HEK293 (cell line): ENCODE measurements around the gene KPNA2.

Experiments
- KLF10 ChIP-seq: fragments of 450-650 bp; IDR thresholded peaks from 2 replicates; pipeline ENCODE4 v1.5.1; 2018; ENCODE audit warnings: missing biosample characterization, mild to moderate bottlenecking, missing genetic modification characterization
- OSR2 ChIP-seq: fragments of 450-650 bp; formaldehyde crosslinking; IDR thresholded peaks from 2 replicates; pipeline ENCODE4 v1.5.1; 2016; ENCODE audit warnings: missing biosample characterization, missing genetic modification characterization
- SCRT2 ChIP-seq: fragments of 450-650 bp; formaldehyde crosslinking; IDR thresholded peaks from 2 replicates; pipeline ENCODE4 v1.5.1; 2016; ENCODE audit warnings: missing biosample characterization, missing genetic modification characterization
- ZBTB17 ChIP-seq: fragments of 450-650 bp; formaldehyde crosslinking; IDR thresholded peaks from 2 replicates; pipeline ENCODE4 v1.5.1; 2016; ENCODE audit warnings: missing biosample characterization, missing genetic modification characterization
- ZBTB20 ChIP-seq: fragments of 450-650 bp; formaldehyde crosslinking; IDR thresholded peaks from 2 replicates; pipeline ENCODE4 v1.5.1; 2016; ENCODE audit warnings: missing biosample characterization, missing genetic modification characterization
- ZBTB21 ChIP-seq: fragments of 450-650 bp; formaldehyde crosslinking; IDR thresholded peaks from 2 replicates; pipeline ENCODE4 v1.5.1; 2017; ENCODE audit warnings: missing biosample characterization, missing genetic modification characterization
- ZEB2 ChIP-seq: fragments of 450-650 bp; formaldehyde crosslinking; IDR thresholded peaks from 2 replicates; pipeline ENCODE4 v1.5.1; 2016; ENCODE audit warnings: missing biosample characterization, missing genetic modification characterization
- ZNF335 ChIP-seq: fragments of 450-650 bp; formaldehyde crosslinking; conservative IDR thresholded peaks from 2 replicates; pipeline ENCODE4 v1.5.1; 2016; ENCODE audit warnings: missing biosample characterization, missing genetic modification characterization
- ZNF366 ChIP-seq: fragments of 450-650 bp; formaldehyde crosslinking; conservative IDR thresholded peaks from 2 replicates; pipeline ENCODE4 v1.5.1; 2016; ENCODE audit warnings: missing biosample characterization, missing genetic modification characterization
- ZNF521 ChIP-seq: fragments of 450-650 bp; formaldehyde crosslinking; IDR thresholded peaks from 2 replicates; pipeline ENCODE4 v1.5.1; 2017; ENCODE audit warnings: missing biosample characterization, mild to moderate bottlenecking, missing genetic modification characterization
- ZNF561 ChIP-seq: fragments of 450-650 bp; IDR thresholded peaks from 2 replicates; pipeline ENCODE4 v1.5.1; 2018; ENCODE audit warnings: missing biosample characterization, missing genetic modification characterization, borderline replicate concordance
- ZNF600 ChIP-seq: fragments of 450-650 bp; formaldehyde crosslinking; IDR thresholded peaks from 2 replicates; pipeline ENCODE4 v1.5.1; 2016; ENCODE audit warnings: missing biosample characterization, missing genetic modification characterization
- ZNF623 ChIP-seq: fragments of 450-650 bp; formaldehyde crosslinking; IDR thresholded peaks from 2 replicates; pipeline ENCODE4 v1.5.1; 2016; ENCODE audit warnings: missing biosample characterization, missing genetic modification characterization
- ZNF747 ChIP-seq: fragments of 450-650 bp; formaldehyde crosslinking; IDR thresholded peaks from 2 replicates; pipeline ENCODE4 v1.5.1; 2016; ENCODE audit warnings: missing biosample characterization, missing genetic modification characterization
- ZNF843 ChIP-seq: fragments of 450-650 bp; formaldehyde crosslinking; IDR thresholded peaks from 2 replicates; pipeline ENCODE4 v1.5.1; 2016; ENCODE audit warnings: missing biosample characterization, missing genetic modification characterization
- TF ChIP-seq, protein P1 (sequence below): fragments of 450-650 bp; formaldehyde crosslinking; IDR thresholded peaks from 2 replicates; pipeline ENCODE4 v1.5.1; 2016; ENCODE audit warnings: missing biosample characterization, missing genetic modification characterization, borderline replicate concordance
- TF ChIP-seq, protein P2 (sequence below): fragments of 450-650 bp; formaldehyde crosslinking; IDR thresholded peaks from 2 replicates; pipeline ENCODE4 v1.5.1; 2016; ENCODE audit warnings: missing biosample characterization, missing genetic modification characterization
- TF ChIP-seq, protein P3 (sequence below): fragments of 450-650 bp; formaldehyde crosslinking; IDR thresholded peaks from 2 replicates; pipeline ENCODE4 v1.5.1; 2016; ENCODE audit warnings: missing biosample characterization, missing genetic modification characterization
- TF ChIP-seq, protein P4 (sequence below): fragments of 450-650 bp; formaldehyde crosslinking; IDR thresholded peaks from 2 replicates; pipeline ENCODE4 v1.5.1; 2017; ENCODE audit warnings: missing biosample characterization, missing genetic modification characterization
- TF ChIP-seq, protein P5 (sequence below): fragments of 450-650 bp; formaldehyde crosslinking; IDR thresholded peaks from 2 replicates; pipeline ENCODE4 v1.5.1; 2016; ENCODE audit warnings: missing biosample characterization, missing genetic modification characterization
- TF ChIP-seq, protein P6 (sequence below): fragments of 450-650 bp; formaldehyde crosslinking; IDR thresholded peaks from 2 replicates; pipeline ENCODE4 v1.5.1; 2016; ENCODE audit warnings: missing biosample characterization, missing genetic modification characterization
- TF ChIP-seq, protein P7 (sequence below): fragments of 450-650 bp; formaldehyde crosslinking; IDR thresholded peaks from 2 replicates; pipeline ENCODE4 v1.5.1; 2016; ENCODE audit warnings: missing biosample characterization, missing genetic modification characterization

Gene KPNA2

DNA sequence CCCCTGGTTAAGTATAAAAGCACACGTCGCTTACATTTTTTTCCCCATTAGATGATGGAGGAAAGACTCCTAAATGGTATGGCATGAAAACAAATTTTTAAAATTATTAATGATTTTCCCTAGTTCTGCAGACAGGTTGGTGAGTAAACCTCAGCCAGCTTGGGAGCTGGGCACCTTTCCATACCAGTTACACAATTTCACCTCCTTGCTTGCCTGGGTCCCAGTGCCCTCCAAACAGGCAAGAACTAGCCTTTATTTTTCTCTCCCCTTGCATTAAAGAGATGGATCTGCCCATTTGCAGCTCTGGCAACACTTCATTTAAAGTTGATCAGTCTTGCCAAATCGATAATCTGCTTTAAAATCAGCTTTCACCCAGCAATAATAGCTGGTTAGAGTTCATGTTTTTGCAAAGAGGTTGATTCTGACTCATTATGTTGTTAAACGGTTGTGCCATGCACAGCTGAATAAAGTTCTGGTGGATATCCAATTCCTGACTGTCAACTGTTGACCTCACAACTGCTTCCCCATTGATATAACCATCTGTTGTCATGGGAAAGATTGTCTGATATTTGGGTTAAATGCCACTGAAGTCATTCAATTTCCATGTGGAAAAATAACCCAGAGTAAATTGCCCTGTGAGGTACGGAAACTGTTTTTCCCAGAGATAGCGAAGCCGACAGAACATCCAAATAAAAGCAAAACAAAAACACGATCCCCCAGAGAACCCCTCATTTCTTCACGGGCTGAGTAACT lies 40.5 kb upstream of the KPNA2 start (continued):
- TF ChIP-seq, protein P1, sequence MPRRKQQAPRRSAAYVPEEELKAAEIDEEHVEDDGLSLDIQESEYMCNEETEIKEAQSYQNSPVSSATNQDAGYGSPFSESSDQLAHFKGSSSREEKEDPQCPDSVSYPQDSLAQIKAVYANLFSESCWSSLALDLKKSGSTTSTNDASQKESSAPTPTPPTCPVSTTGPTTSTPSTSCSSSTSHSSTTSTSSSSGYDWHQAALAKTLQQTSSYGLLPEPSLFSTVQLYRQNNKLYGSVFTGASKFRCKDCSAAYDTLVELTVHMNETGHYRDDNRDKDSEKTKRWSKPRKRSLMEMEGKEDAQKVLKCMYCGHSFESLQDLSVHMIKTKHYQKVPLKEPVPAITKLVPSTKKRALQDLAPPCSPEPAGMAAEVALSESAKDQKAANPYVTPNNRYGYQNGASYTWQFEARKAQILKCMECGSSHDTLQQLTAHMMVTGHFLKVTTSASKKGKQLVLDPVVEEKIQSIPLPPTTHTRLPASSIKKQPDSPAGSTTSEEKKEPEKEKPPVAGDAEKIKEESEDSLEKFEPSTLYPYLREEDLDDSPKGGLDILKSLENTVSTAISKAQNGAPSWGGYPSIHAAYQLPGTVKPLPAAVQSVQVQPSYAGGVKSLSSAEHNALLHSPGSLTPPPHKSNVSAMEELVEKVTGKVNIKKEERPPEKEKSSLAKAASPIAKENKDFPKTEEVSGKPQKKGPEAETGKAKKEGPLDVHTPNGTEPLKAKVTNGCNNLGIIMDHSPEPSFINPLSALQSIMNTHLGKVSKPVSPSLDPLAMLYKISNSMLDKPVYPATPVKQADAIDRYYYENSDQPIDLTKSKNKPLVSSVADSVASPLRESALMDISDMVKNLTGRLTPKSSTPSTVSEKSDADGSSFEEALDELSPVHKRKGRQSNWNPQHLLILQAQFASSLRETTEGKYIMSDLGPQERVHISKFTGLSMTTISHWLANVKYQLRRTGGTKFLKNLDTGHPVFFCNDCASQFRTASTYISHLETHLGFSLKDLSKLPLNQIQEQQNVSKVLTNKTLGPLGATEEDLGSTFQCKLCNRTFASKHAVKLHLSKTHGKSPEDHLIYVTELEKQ (tag by site-specific recombination): peak; percentile 68; the same call in 1 of the 2 replicates
- TF ChIP-seq ZNF843 (0 out of 2 replicates have a peak, but pooled peaks have one; percentile 23), ZNF366 (tag by site-specific recombination) (peak; percentile 70; the same call in 1 of the 2 replicates), ZNF521 (tag by site-specific recombination) (no peak), SCRT2 (tag by site-specific recombination) (peak; percentile 91), ZBTB17 (tag by site-specific recombination) (peak; percentile 78), KLF10 (tag by site-specific recombination) (peak; percentile 43; the same call in 1 of the 2 replicates), ZEB2 (tag by site-specific recombination) (peak; percentile 62), ZNF335 (tag by site-specific recombination) (peak; percentile 43), ZBTB20 (tag by site-specific recombination) (no peak; the same call in 1 of the 2 replicates), ZNF561 (tag by site-specific recombination) (no peak), OSR2 (peak; percentile 52; the same call in 1 of the 2 replicates), ZNF623 (tag by site-specific recombination) (no peak), ZNF600 (peak; percentile 78), ZBTB21 (tag by site-specific recombination) (peak; percentile 66), ZNF747 (tag by site-specific recombination) (no peak)
- TF ChIP-seq, protein P2, sequence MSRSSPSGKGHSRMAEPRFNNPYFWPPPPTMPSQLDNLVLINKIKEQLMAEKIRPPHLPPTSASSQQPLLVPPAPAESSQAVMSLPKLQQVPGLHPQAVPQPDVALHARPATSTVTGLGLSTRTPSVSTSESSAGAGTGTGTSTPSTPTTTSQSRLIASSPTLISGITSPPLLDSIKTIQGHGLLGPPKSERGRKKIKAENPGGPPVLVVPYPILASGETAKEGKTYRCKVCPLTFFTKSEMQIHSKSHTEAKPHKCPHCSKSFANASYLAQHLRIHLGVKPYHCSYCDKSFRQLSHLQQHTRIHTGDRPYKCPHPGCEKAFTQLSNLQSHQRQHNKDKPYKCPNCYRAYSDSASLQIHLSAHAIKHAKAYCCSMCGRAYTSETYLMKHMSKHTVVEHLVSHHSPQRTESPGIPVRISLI (tag by site-specific recombination): no peak
- TF ChIP-seq, protein P3, sequence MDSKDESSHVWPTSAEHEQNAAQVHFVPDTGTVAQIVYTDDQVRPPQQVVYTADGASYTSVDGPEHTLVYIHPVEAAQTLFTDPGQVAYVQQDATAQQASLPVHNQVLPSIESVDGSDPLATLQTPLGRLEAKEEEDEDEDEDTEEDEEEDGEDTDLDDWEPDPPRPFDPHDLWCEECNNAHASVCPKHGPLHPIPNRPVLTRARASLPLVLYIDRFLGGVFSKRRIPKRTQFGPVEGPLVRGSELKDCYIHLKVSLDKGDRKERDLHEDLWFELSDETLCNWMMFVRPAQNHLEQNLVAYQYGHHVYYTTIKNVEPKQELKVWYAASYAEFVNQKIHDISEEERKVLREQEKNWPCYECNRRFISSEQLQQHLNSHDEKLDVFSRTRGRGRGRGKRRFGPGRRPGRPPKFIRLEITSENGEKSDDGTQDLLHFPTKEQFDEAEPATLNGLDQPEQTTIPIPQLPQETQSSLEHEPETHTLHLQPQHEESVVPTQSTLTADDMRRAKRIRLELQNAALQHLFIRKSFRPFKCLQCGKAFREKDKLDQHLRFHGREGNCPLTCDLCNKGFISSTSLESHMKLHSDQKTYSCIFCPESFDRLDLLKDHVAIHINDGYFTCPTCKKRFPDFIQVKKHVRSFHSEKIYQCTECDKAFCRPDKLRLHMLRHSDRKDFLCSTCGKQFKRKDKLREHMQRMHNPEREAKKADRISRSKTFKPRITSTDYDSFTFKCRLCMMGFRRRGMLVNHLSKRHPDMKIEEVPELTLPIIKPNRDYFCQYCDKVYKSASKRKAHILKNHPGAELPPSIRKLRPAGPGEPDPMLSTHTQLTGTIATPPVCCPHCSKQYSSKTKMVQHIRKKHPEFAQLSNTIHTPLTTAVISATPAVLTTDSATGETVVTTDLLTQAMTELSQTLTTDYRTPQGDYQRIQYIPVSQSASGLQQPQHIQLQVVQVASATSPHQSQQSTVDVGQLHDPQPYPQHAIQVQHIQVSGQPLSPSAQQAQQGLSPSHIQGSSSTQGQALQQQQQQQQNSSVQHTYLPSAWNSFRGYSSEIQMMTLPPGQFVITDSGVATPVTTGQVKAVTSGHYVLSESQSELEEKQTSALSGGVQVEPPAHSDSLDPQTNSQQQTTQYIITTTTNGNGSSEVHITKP: peak; percentile 89
- TF ChIP-seq, protein P4, sequence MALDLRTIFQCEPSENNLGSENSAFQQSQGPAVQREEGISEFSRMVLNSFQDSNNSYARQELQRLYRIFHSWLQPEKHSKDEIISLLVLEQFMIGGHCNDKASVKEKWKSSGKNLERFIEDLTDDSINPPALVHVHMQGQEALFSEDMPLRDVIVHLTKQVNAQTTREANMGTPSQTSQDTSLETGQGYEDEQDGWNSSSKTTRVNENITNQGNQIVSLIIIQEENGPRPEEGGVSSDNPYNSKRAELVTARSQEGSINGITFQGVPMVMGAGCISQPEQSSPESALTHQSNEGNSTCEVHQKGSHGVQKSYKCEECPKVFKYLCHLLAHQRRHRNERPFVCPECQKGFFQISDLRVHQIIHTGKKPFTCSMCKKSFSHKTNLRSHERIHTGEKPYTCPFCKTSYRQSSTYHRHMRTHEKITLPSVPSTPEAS (tag by site-specific recombination): 0 out of 2 replicates have a peak, but pooled peaks have one; percentile 7
- TF ChIP-seq, protein P5, sequence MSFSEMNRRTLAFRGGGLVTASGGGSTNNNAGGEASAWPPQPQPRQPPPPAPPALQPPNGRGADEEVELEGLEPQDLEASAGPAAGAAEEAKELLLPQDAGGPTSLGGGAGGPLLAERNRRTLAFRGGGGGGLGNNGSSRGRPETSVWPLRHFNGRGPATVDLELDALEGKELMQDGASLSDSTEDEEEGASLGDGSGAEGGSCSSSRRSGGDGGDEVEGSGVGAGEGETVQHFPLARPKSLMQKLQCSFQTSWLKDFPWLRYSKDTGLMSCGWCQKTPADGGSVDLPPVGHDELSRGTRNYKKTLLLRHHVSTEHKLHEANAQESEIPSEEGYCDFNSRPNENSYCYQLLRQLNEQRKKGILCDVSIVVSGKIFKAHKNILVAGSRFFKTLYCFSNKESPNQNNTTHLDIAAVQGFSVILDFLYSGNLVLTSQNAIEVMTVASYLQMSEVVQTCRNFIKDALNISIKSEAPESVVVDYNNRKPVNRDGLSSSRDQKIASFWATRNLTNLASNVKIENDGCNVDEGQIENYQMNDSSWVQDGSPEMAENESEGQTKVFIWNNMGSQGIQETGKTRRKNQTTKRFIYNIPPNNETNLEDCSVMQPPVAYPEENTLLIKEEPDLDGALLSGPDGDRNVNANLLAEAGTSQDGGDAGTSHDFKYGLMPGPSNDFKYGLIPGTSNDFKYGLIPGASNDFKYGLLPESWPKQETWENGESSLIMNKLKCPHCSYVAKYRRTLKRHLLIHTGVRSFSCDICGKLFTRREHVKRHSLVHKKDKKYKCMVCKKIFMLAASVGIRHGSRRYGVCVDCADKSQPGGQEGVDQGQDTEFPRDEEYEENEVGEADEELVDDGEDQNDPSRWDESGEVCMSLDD (tag by site-specific recombination): peak; percentile 57; the same call in 1 of the 2 replicates
- TF ChIP-seq, protein P6, sequence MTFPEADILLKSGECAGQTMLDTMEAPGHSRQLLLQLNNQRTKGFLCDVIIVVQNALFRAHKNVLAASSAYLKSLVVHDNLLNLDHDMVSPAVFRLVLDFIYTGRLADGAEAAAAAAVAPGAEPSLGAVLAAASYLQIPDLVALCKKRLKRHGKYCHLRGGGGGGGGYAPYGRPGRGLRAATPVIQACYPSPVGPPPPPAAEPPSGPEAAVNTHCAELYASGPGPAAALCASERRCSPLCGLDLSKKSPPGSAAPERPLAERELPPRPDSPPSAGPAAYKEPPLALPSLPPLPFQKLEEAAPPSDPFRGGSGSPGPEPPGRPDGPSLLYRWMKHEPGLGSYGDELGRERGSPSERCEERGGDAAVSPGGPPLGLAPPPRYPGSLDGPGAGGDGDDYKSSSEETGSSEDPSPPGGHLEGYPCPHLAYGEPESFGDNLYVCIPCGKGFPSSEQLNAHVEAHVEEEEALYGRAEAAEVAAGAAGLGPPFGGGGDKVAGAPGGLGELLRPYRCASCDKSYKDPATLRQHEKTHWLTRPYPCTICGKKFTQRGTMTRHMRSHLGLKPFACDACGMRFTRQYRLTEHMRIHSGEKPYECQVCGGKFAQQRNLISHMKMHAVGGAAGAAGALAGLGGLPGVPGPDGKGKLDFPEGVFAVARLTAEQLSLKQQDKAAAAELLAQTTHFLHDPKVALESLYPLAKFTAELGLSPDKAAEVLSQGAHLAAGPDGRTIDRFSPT: 0 out of 2 replicates have a peak, but pooled peaks have one; percentile 28
- TF ChIP-seq, protein P7, sequence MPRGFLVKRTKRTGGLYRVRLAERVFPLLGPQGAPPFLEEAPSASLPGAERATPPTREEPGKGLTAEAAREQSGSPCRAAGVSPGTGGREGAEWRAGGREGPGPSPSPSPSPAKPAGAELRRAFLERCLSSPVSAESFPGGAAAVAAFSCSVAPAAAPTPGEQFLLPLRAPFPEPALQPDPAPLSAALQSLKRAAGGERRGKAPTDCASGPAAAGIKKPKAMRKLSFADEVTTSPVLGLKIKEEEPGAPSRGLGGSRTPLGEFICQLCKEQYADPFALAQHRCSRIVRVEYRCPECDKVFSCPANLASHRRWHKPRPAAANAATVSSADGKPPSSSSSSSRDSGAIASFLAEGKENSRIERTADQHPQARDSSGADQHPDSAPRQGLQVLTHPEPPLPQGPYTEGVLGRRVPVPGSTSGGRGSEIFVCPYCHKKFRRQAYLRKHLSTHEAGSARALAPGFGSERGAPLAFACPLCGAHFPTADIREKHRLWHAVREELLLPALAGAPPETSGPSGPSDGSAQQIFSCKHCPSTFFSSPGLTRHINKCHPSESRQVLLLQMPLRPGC: peak; percentile 86
